Activated naive CD8-positive, alpha-beta T cell (primary cell): ENCODE results near the gene RIIAD1.
"Not testable (repeated sequence)": the region's sequence is repeated elsewhere in the genome, so short reads cannot be mapped to it uniquely, and the experiment has no call there.

ENCODE experiments used
- H3K27ac Mint-ChIP-seq: one replicate; pipeline ENCODE4 v1.8.0; 2021; ENCODE audit warnings: mixed read lengths
- H3K27me3 Mint-ChIP-seq: one replicate; pipeline ENCODE4 v1.8.0; 2021; ENCODE audit warnings: mixed read lengths
- H3K36me3 Mint-ChIP-seq: one replicate; pipeline ENCODE4 v1.8.0; 2021; ENCODE audit warnings: mixed read lengths
- H3K4me1 Mint-ChIP-seq: one replicate; pipeline ENCODE4 v1.8.0; 2021; ENCODE audit warnings: low read depth, mixed read lengths
- H3K4me3 Mint-ChIP-seq: one replicate; pipeline ENCODE4 v1.8.0; 2021; ENCODE audit warnings: mild to moderate bottlenecking, mixed read lengths
- H3K9me3 Mint-ChIP-seq: one replicate; pipeline ENCODE4 v1.8.0; 2021; ENCODE audit warnings: low read depth, mixed read lengths

Gene RIIAD1

GRCh38 chr1:151720974-151721787 is at the start of gene RIIAD1:
Gene RIIAD1 (plus strand): TSS chr1:151721522. CDS start chr1:151721537, 15 bp downstream.
- no peaks in the 10 kb centered on the region for H3K36me3 Mint-ChIP-seq
- H3K27ac Mint-ChIP-seq = no peak within 1 kb of the TSS
- no peaks in the 10 kb centered on the region for H3K9me3 Mint-ChIP-seq
- H3K27me3 Mint-ChIP-seq = peaks cover 38% of the 10 kb centered on the region
- H3K4me1 Mint-ChIP-seq = peaks cover 25% of the 10 kb centered on the region
- peak within 1 kb of the TSS; percentile 80 for H3K4me3 Mint-ChIP-seq

GRCh38 chr1:151673407-151673806 is 47.9 kb upstream of the RIIAD1 start:
- H3K27ac Mint-ChIP-seq = no peak overlapping the region
- H3K4me1 Mint-ChIP-seq = no peaks in the 10 kb centered on the region
- H3K4me3 Mint-ChIP-seq = no peak overlapping the region
- no peaks in the 10 kb centered on the region for H3K27me3 Mint-ChIP-seq
- peaks cover 31% of the 10 kb centered on the region for H3K36me3 Mint-ChIP-seq
- peaks cover 4% of the 10 kb centered on the region for H3K9me3 Mint-ChIP-seq

DNA sequence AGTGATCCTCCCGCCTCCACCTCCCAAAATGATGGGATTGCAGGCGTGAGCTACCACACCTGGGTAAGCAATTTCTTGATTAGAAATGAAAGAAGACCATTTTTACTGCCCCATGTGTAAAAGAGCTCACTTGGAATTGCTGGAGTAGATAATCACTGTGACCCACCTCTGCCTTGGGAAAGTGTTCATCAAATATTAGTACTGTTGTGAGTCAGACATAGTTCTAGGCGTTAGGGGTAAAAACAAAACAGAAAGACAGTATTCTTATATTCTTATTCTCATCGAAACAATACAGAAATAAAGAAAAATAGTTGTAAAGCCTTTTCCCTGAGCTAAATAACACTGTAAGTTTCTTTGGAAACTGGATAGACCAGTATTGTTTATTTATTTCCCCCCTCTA is 40.9 kb upstream of the RIIAD1 start:
- Mint-ChIP-seq H3K27ac (no peak overlapping the region), H3K27me3 (no peaks in the 10 kb centered on the region), H3K36me3 (peaks cover 16% of the 10 kb centered on the region), H3K4me3 (no peak overlapping the region), H3K9me3 (no peaks in the 10 kb centered on the region), H3K4me1 (no peaks in the 10 kb centered on the region)

DNA sequence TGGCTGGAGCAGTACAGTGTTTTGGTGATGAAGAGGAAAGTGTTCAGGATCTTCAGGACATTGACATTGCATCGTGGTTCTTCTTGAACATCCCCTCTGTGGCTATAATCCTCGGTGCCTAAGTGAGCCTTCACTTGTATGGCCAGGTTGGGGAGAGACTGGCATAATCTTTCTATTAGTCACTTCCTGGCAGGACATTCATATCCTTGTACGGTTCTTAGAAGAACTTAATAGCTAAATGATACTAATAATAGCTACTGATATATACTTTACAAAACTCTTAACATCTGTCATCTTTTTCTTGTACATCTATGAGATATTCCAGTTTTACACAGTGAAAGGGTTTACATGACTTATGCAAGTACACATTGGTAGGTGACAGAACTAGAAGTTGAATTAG is 40.5 kb upstream of the RIIAD1 start:
- H3K36me3 Mint-ChIP-seq = peaks cover 17% of the 10 kb centered on the region
- H3K27ac Mint-ChIP-seq = no peak overlapping the region
- H3K4me1 Mint-ChIP-seq = no peaks in the 10 kb centered on the region
- no peak overlapping the region for H3K4me3 Mint-ChIP-seq
- no peaks in the 10 kb centered on the region for H3K27me3 Mint-ChIP-seq
- no peaks in the 10 kb centered on the region for H3K9me3 Mint-ChIP-seq

GRCh38 chr1:151681923-151682322 is 39.4 kb upstream of the RIIAD1 start:
- no peaks in the 10 kb centered on the region for H3K4me1 Mint-ChIP-seq
- H3K27ac Mint-ChIP-seq = no peak overlapping the region
- H3K36me3 Mint-ChIP-seq = peaks cover 20% of the 10 kb centered on the region
- no peaks in the 10 kb centered on the region for H3K9me3 Mint-ChIP-seq
- H3K27me3 Mint-ChIP-seq = no peaks in the 10 kb centered on the region
- H3K4me3 Mint-ChIP-seq = no peak overlapping the region

DNA sequence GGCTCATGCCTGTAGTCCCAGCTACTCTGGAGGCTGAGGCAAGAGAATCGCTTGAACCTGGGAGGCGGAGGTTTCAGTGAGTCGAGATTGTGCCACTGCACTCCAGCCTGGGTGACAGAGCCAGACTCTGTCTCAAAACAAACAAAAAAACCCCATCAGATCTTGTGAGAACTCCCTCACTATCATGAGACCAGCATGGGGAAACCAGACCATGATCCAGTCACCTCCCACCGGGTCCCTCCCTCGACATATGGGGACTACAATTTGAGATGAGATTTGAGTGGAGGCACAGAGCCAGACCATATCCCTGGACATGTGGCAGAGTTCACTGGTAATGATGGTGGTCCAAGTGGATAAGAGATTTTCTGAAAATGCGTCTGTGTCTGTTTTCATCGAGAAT is 38.4 kb upstream of the RIIAD1 start:
- H3K36me3 Mint-ChIP-seq = peaks cover 20% of the 10 kb centered on the region
- not testable (repeated sequence) for H3K4me1 Mint-ChIP-seq, H3K4me3 Mint-ChIP-seq

GRCh38 chr1:151684128-151684527 is 37.2 kb upstream of the RIIAD1 start:
- Mint-ChIP-seq H3K9me3 (no peaks in the 10 kb centered on the region), H3K27me3 (no peaks in the 10 kb centered on the region), H3K4me3 (no peak overlapping the region), H3K27ac (no peak overlapping the region), H3K36me3 (peaks cover 16% of the 10 kb centered on the region), H3K4me1 (no peaks in the 10 kb centered on the region)

More for the DNA sequence above, 38.4 kb upstream of the RIIAD1 start:
- H3K27ac Mint-ChIP-seq, H3K9me3 Mint-ChIP-seq, H3K27me3 Mint-ChIP-seq: not testable (repeated sequence)

DNA sequence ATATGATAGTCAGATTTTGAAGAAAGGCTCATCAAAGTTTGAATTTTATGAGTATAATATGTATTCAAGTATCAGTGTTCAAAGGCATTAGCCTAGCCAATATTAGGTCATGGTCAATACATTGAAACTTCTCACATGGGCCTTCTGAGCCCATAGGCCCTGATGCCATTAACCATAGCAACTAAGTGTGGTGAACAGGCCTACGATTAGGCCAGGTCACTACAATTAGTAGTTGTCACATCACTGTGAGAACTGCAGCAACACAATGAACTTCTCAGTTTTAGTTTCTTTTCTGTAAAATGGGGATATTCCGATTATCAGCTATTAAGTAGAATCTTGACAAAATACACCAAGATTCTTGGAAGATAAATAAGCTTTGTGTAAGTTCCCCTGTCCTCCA is 34.8 kb upstream of the RIIAD1 start:
- Mint-ChIP-seq H3K4me3 (no peak overlapping the region), H3K36me3 (peaks cover 9% of the 10 kb centered on the region), H3K9me3 (no peaks in the 10 kb centered on the region), H3K27me3 (no peaks in the 10 kb centered on the region), H3K27ac (no peak overlapping the region), H3K4me1 (no peaks in the 10 kb centered on the region)

- H3K36me3 Mint-ChIP-seq = peaks cover 7% of the 10 kb centered on the region
- no peak overlapping the region for H3K4me3 Mint-ChIP-seq
- H3K27ac Mint-ChIP-seq = no peak overlapping the region
- H3K9me3 Mint-ChIP-seq = no peaks in the 10 kb centered on the region
- no peaks in the 10 kb centered on the region for H3K27me3 Mint-ChIP-seq
- H3K4me1 Mint-ChIP-seq = no peaks in the 10 kb centered on the region
These were observed 31.8 kb upstream of the RIIAD1 start for GRCh38 chr1:151689494-151689893.

DNA sequence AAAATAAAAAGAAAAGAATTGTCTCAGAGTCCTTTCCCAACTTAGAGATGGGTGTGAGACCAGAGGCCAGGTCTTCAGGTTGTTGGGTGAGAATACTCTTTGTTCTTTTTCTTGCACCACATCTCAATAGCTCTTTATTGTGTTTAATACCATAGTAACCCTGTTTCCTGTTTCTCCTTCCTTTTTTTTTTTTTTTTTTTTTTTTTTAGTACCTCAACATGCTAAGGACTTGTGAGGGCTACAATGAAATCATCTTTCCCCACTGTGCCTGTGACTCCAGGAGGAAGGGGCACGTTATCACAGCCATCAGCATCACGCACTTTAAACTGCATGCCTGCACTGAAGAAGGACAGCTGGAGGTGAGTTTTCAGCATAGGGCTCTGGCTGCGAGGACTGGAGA is 29.1 kb upstream of the RIIAD1 start:
- no peaks in the 10 kb centered on the region for H3K27me3 Mint-ChIP-seq

GRCh38 chr1:151693057-151693651 is 28.2 kb upstream of the RIIAD1 start:
- no peak overlapping the region for H3K4me3 Mint-ChIP-seq
- no peak overlapping the region for H3K27ac Mint-ChIP-seq
- no peaks in the 10 kb centered on the region for H3K4me1 Mint-ChIP-seq
- no peaks in the 10 kb centered on the region for H3K27me3 Mint-ChIP-seq
- H3K36me3 Mint-ChIP-seq = peaks cover 6% of the 10 kb centered on the region
- no peaks in the 10 kb centered on the region for H3K9me3 Mint-ChIP-seq

More for the DNA sequence above, 29.1 kb upstream of the RIIAD1 start:
- Mint-ChIP-seq H3K4me1 (no peaks in the 10 kb centered on the region), H3K9me3 (no peaks in the 10 kb centered on the region), H3K27ac (no peak overlapping the region), H3K4me3 (no peak overlapping the region), H3K36me3 (peaks cover 6% of the 10 kb centered on the region)

GRCh38 chr1:151701515-151701914 is 19.8 kb upstream of the RIIAD1 start:
- no peaks in the 10 kb centered on the region for H3K36me3 Mint-ChIP-seq

GRCh38 chr1:151702936-151703335 is 18.4 kb upstream of the RIIAD1 start:
- Mint-ChIP-seq H3K27me3 (no peaks in the 10 kb centered on the region), H3K4me1 (peaks cover 5% of the 10 kb centered on the region), H3K4me3 (no peak overlapping the region), H3K36me3 (no peaks in the 10 kb centered on the region), H3K9me3 (no peaks in the 10 kb centered on the region), H3K27ac (no peak overlapping the region)

More at GRCh38 chr1:151701515-151701914, 19.8 kb upstream of the RIIAD1 start:
- H3K9me3 Mint-ChIP-seq = no peaks in the 10 kb centered on the region
- no peak overlapping the region for H3K4me3 Mint-ChIP-seq
- no peak overlapping the region for H3K27ac Mint-ChIP-seq
- no peaks in the 10 kb centered on the region for H3K27me3 Mint-ChIP-seq
- peaks cover 5% of the 10 kb centered on the region for H3K4me1 Mint-ChIP-seq

GRCh38 chr1:151703813-151704212 is 17.5 kb upstream of the RIIAD1 start:
- Mint-ChIP-seq H3K4me1 (peaks cover 5% of the 10 kb centered on the region), H3K4me3 (no peak overlapping the region), H3K27me3 (no peaks in the 10 kb centered on the region), H3K36me3 (no peaks in the 10 kb centered on the region), H3K9me3 (no peaks in the 10 kb centered on the region), H3K27ac (no peak overlapping the region)

DNA sequence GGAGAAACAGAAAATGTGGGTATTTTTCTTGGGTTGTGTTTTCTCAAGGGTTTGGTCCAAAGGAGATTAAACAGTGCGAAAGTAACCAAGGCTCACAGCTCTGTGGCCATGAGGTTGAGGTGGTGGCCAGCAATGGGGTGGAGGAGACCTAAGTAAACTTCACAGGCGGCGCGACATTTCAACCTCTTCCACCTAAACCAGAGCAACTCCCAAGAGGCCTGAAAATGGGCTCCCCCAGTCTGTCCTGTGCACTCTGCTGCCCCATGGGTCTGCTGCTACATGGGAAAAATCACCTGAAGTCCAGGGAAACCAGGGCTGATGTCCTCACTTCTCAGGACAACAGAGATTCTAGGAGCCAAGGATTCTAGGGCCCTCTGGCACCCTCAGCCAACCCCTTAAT is 17.1 kb upstream of the RIIAD1 start:
- no peaks in the 10 kb centered on the region for H3K36me3 Mint-ChIP-seq
- no peaks in the 10 kb centered on the region for H3K9me3 Mint-ChIP-seq
- peaks cover 5% of the 10 kb centered on the region for H3K4me1 Mint-ChIP-seq
- H3K4me3 Mint-ChIP-seq = no peak overlapping the region
- H3K27ac Mint-ChIP-seq = no peak overlapping the region
- H3K27me3 Mint-ChIP-seq = no peaks in the 10 kb centered on the region

DNA sequence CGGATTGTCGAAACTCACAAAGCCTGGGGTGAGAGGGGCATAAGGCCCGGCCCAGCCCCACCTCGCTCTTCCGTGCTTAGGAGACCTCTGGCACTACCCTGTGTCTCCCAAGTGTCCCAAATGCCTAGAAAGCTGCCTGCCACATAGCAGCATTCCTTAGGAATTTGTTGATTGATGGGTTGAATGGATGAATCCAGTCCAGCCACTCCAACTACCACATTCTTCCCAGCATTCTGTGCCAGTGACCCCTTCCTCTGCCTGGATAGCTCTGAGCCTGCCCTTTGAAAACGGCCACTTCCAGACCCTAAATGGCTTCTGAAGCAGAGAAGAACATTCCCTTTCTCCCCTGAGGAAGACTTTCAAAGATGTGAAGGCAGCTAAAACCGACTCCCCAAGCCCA is 16.2 kb upstream of the RIIAD1 start:
- no peaks in the 10 kb centered on the region for H3K9me3 Mint-ChIP-seq
- H3K27me3 Mint-ChIP-seq = no peaks in the 10 kb centered on the region
- H3K27ac Mint-ChIP-seq = no peak overlapping the region
- H3K4me1 Mint-ChIP-seq = peaks cover 5% of the 10 kb centered on the region
- H3K36me3 Mint-ChIP-seq = no peaks in the 10 kb centered on the region
- H3K4me3 Mint-ChIP-seq = no peak overlapping the region
